Ishikawa (cell line): ENCODE data around the gene S100A16.

ENCODE experiments used
- CEBPB ChIP-seq: IDR thresholded peaks from 2 replicates; pipeline ENCODE4 v1.6.1; 2012
- CREB1 ChIP-seq: IDR thresholded peaks from 2 replicates; pipeline ENCODE4 v1.6.1; 2012; ENCODE audit warnings: low read depth
- EGR1 ChIP-seq: IDR thresholded peaks from 2 replicates; pipeline ENCODE4 v1.6.1; 2012
- EP300 ChIP-seq: IDR thresholded peaks from 2 replicates; pipeline ENCODE4 v1.6.1; 2012; ENCODE audit warnings: borderline replicate concordance
- NFIC ChIP-seq: IDR thresholded peaks from 2 replicates; pipeline ENCODE4 v1.6.1; 2012
- RAD21 ChIP-seq: IDR thresholded peaks from 2 replicates; pipeline ENCODE4 v1.6.1; 2012; ENCODE audit warnings: low read depth
- TAF1 ChIP-seq: IDR thresholded peaks from 2 replicates; pipeline ENCODE4 v1.6.1; 2012; ENCODE audit warnings: low read depth, mild to moderate bottlenecking
- ZBTB7A ChIP-seq: IDR thresholded peaks from 2 replicates; pipeline ENCODE4 v1.6.1; 2012; ENCODE audit warnings: low read depth
- TF ChIP-seq, protein P1 (sequence below): IDR thresholded peaks from 2 replicates; pipeline ENCODE4 v1.6.1; 2012
- TF ChIP-seq, protein P2 (sequence below): IDR thresholded peaks from 2 replicates; pipeline ENCODE4 v1.6.1; 2012
- TF ChIP-seq, protein P3 (sequence below): IDR thresholded peaks from 2 replicates; pipeline ENCODE4 v1.6.1; 2012; ENCODE audit warnings: low read depth, mild to moderate bottlenecking

DNA sequence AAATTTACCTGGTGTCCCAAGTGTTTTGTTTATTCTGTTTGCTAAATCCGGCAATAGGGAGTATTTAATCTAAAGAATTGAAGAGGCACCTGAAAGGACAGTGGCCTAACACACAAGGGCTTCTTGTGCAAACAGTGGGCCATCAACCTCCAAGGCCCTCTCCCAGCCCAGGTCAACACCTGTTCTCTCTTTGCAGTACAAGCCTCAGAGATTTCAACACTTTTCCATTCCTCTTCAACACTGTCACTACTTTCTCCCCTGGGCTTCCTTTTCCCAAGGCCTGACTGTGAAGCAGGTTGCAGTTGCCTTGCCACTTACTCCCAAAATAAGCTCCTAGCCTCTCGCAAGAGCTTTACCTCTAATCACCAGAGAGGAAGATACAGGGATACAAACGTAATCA lies 42.4 kb upstream of the S100A16 start:
- TF ChIP-seq, protein P1, sequence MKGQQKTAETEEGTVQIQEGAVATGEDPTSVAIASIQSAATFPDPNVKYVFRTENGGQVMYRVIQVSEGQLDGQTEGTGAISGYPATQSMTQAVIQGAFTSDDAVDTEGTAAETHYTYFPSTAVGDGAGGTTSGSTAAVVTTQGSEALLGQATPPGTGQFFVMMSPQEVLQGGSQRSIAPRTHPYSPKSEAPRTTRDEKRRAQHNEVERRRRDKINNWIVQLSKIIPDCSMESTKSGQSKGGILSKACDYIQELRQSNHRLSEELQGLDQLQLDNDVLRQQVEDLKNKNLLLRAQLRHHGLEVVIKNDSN, result no peak
- TF ChIP-seq EP300, result no peak
- TF ChIP-seq, protein P2, sequence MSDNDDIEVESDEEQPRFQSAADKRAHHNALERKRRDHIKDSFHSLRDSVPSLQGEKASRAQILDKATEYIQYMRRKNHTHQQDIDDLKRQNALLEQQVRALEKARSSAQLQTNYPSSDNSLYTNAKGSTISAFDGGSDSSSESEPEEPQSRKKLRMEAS, result no peak
- TF ChIP-seq RAD21, result no peak
- TF ChIP-seq CREB1, result no peak
- TF ChIP-seq, protein P3, sequence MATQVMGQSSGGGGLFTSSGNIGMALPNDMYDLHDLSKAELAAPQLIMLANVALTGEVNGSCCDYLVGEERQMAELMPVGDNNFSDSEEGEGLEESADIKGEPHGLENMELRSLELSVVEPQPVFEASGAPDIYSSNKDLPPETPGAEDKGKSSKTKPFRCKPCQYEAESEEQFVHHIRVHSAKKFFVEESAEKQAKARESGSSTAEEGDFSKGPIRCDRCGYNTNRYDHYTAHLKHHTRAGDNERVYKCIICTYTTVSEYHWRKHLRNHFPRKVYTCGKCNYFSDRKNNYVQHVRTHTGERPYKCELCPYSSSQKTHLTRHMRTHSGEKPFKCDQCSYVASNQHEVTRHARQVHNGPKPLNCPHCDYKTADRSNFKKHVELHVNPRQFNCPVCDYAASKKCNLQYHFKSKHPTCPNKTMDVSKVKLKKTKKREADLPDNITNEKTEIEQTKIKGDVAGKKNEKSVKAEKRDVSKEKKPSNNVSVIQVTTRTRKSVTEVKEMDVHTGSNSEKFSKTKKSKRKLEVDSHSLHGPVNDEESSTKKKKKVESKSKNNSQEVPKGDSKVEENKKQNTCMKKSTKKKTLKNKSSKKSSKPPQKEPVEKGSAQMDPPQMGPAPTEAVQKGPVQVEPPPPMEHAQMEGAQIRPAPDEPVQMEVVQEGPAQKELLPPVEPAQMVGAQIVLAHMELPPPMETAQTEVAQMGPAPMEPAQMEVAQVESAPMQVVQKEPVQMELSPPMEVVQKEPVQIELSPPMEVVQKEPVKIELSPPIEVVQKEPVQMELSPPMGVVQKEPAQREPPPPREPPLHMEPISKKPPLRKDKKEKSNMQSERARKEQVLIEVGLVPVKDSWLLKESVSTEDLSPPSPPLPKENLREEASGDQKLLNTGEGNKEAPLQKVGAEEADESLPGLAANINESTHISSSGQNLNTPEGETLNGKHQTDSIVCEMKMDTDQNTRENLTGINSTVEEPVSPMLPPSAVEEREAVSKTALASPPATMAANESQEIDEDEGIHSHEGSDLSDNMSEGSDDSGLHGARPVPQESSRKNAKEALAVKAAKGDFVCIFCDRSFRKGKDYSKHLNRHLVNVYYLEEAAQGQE, result no peak
- TF ChIP-seq EGR1, result no peak
- TF ChIP-seq CEBPB, result no peak
- no peak for TF ChIP-seq NFIC
- TF ChIP-seq ZBTB7A, result no peak
- no peak for TF ChIP-seq TAF1
